ACHN (cell line): Measurements from ENCODE around the gene PTGDS.
A peak's percentile ranks its signal among the peaks of the same experiment; 100 is the strongest.

Experiments
- DNase-seq: peaks from one replicate; pipeline ENCODE4 v3.0.0-alpha.2; 2015
- in situ Hi-C: cut with HindIII; loops from 2 replicates; pipeline ENCODE4 v1.10.0; 2017; ENCODE audit warnings: low sequenced_read_pairs, low pct_ligation_motif_present, low pct_unique_long_range_greater_than_20kb

Gene PTGDS

GRCh38 chr9:137027369-137028262 is 50.3 kb downstream of the PTGDS start, which contains the start of gene ABCA2:
TSS of gene ABCA2 (minus strand) at chr9:137028237. CDS start at chr9:137028140, 97 bp downstream.
- DNase-seq, result peak; percentile 37
- in situ Hi-C loops, result no loop called here

DNA sequence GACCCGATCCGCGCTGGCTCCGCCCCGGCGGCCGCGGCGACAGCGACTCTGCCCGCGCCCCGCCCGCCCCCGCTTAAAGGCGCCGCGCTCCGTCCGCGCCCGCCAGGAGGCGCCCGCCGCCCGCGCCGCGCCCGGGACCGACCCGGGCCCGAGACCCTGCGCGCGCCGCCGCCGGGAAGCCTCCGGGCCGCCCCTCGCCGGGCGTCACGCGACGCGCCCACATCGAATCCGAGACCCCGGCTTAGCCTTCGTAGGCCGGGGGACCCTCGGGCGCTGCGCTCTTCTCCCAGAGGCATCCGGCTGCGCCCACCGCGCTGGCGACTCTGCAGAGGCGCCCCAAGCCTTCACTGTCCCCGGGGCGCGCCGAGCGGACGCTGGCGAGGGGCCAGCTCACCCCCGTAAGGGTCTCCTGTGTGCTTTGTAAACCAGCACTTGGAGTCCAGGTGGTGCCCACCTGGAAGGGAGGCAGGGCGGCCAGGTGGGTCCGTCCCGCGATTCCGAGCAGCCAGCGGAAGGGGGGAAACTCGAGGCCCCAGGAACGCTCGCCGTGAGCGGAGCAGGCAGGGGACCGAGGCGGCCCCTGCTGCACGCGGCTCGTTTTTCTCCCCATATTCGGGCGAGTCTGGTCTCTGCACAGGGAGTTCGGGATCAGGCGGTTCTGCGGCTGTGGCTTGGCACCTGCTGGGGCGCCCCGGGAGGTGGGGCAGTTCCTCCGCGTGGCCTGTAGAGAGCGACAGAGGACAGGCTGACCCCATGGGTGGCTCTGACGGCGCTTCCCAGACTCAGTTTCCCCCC is 51.2 kb downstream of the PTGDS start:
- peak; percentile 60 for DNase-seq

DNA sequence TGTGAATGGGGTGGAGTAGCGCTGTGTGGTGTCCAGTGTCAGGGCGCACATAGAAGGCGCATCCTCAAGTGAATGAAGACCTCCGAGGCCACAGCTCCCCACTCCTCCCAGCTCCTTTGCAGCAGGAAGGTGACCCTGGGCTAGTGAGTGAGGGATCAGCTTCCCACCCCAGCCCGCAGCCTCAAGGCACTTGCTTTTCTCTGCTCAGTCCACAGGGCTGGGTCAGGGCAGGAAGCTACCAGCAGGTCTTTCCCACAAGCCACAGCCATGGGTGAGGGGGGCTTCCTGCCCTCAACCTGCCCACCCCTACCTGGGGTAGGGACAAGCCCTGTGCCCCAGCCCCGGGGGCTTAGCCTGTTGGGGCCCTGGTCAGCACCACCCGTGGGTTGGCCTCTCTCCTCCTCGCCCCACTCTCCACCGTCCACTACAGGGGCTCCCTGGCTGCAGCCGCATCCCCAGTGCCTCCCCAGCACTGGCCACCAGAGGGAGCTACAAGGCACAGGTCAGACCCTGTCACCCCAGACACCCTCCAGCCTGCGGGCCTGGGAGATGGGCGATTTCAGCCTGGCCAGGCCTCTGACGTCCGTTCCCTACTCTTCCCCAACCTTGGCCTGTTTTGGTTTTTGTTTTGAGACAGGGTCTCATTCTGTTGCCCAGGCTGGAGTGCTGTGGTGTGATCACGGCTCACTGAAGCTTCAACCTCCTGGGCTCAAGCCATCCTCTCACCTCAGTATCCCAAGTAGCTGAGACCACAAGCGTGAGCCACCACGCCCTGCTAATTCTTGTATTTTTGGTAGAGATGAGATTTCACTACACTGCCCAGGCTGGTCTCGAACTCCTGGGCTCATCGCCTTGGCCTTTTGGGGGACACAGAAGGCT is 52.0 kb downstream of the PTGDS start:
- peak; percentile 58 for DNase-seq
- in situ Hi-C loops, result no loop called here

More for the DNA sequence above, 51.2 kb downstream of the PTGDS start:
- in situ Hi-C loops, result no loop called here

- in situ Hi-C loops, result no loop called here
- no peak for DNase-seq
These were observed 52.7 kb downstream of the PTGDS start for GRCh38 chr9:137030006-137030405.

DNA sequence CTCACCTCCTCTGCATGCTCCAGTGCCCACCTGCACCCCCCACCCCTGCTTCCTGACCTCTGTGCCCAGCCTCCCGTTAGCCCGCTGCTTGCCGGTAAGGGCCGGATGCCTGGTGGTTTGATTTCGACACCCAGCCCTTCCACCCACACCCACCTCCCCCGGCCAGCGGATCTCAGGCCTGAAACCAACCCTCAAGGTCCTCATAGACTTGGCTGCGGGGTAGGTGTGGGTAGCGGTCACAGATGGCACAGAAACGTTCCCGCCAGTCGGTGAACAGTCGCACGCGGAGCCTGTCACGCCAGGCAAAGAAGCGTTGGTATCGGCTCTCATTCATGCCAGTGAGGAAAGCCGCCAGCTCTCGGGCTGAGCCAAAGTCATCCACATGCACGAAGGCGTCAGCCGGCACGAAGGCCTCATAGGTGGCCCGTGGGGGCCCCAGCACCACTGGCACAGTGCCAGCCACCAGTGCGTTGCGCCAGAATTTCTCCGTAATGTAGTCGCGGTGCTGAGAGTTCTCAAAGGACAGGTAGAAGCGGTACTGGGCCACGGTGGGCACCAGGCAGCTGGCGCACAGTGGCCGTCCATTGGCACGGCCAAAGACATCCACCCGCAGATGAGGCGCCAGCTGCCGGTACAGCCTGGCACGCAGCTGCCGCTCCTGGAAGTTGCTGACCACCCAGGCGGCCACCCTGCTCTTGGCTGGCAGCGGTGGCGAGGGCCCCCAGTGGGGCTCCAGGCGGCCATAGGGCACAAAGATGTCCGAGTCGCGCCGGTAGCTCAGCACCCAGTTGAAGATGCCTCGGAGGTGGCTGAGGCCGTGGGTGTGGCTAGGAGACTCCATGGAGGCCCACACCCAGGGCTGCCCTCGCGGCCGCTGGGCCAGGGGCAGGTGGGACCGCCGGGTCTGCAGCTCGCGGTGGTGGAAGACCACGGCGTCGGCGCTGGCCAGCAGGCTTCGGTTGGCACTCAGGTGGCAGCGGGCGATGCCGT is 53.5 kb downstream of the PTGDS start:
- in situ Hi-C loops, result no loop called here
- DNase-seq, result no peak
